Left kidney (tissue), 2 donors: Measurements from ENCODE around the gene STK32C. TPM values are rescaled to one million over a fixed set of nuclear protein-coding genes. Genes with fewer than 3 reads are reported as not detected.
"Not testable (repeated sequence)": the region's sequence is repeated elsewhere in the genome, so short reads cannot be mapped to it uniquely, and the experiment has no call there.

Source experiments
- DNase-seq: peaks from one replicate; pipeline ENCODE4 v3.0.0-alpha.2; 2013
- polyA plus RNA-seq: library from polyadenylated mRNA; unstranded; fragments of 120-200 nt; gene quantifications from one replicate; pipeline ENCODE4 v1.2.1, GENCODE V29; 2013; ENCODE audit not compliant: insufficient read length

STK32C gene
- polyA plus RNA-seq, 1 donor: 11.5 TPM

DNA sequence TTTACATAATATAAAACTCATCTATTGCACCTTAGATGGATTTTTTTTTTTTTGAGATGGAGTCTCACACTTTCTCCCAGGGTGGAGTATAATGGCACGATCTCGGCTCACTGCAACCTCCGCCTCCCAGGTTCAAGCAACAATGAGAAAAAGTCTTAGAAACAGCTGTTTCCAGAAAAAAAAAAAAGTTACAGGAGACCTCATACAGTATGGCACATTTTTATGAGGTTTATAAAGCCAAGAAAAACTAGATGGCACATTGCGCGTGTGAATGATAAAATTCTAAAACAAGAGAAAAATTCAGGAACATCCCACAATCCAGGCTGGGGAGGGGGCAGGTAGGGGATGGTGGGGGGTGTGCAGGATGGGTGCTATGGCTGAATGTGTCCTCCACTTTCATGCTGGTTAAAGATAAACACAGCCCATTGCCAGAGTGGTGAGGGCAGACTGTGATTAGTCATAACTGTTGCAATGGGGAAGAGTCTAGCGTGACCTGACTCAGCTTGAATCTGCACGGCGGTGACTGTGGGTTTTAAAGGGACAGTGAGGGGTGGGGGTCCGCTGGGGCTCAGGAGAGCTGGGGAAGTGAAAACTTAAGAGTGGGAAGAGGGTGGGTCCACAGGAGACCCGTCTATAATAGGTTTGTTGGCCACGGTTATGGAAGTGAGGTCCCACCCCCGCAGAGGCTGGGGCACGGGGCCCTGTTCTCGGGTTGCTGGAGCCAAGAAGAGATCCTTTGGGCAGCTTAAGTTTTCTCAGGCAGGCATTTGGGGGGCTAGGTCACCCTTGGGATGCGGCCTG is 12.3 kb upstream of the STK32C start:
- no peak for DNase-seq

GRCh38 chr10:132317477-132317876 is 9.7 kb upstream of the STK32C start:
- not testable (repeated sequence) for DNase-seq

- DNase-seq: no peak
These were observed 8.4 kb upstream of the STK32C start for GRCh38 chr10:132316133-132316532.

GRCh38 chr10:132314881-132315280 is 7.1 kb upstream of the STK32C start:
- DNase-seq: not testable (repeated sequence)

GRCh38 chr10:132314336-132314735 is 6.6 kb upstream of the STK32C start:
- no peak for DNase-seq

GRCh38 chr10:132313865-132314264 is 6.1 kb upstream of the STK32C start:
- DNase-seq: no peak

DNA sequence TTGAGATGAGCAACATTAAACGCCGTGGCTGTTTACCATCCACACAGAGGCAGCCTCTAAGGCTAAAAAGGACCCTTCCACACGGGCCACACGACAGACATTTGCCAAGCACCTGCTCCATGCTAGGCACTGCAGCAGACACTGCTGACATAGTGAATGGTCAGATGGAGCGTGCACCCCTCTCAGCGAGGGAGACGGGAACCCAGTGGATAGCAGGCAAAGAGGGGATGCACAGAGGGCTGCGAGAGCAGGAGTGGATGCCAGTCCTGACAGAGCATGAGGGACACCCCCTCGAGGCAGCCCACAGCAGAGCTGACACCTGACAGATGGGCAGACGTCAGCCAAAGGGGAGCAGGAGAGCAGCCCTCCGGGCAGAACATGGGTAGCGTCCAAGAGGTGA is 5.6 kb upstream of the STK32C start:
- DNase-seq: no peak

- DNase-seq: no peak
These were observed 3.7 kb upstream of the STK32C start for GRCh38 chr10:132311338-132311939.

DNA sequence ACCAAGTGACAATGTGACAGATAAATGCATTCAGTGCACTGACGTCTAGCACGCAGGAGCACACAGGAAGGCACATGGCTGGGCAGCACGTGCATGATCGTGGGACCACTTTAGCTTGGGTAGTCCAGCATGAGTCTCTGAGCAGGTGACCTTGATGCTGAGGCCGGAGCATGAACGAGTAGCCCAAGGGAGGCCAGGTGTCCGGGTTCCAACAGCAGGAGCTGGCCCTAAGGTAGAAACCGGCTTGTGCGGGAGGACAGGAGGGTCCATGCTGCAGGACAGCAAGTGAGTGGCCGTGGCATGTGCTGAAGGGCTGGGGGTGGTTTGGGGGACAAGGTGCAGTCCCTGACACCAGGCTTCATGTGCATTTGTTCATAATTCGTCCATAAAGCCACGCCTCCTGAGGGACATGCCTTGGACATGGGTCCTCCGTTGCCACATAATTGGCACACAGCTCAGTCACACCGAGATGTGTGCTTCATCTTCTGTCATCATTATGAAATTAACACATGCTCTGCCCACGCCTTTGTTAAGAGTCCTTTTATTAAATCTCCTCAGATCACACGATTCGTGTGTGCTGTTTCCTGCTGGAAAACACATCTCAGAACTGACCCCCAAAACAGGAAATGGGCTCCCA is 3.1 kb upstream of the STK32C start:
- DNase-seq: no peak

GRCh38 chr10:132309879-132310591 is 2.3 kb upstream of the STK32C start:
- no peak for DNase-seq

DNA sequence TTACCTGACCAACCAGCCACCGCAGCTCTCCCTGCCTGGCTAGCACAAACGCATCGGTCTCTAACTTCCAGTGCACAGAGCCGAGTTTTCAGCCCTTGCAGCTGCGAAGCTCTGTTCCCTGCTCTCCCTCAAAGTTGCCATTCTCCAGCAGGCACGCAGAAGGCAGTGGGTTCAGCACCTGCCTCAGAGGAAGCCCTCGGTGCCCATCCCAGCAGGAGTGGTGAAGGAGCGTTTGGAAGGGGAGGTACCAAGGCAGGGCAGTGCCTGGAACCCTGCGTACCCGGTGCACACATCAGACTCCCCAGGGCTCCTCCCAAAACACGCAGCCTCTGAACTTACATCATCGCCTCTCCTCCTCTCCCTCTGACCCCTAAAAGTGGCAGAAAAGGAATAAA is 1.7 kb upstream of the STK32C start:
- no peak for DNase-seq

GRCh38 chr10:132308587-132309470 is 1.1 kb upstream of the STK32C start:
- DNase-seq: no peak

DNA sequence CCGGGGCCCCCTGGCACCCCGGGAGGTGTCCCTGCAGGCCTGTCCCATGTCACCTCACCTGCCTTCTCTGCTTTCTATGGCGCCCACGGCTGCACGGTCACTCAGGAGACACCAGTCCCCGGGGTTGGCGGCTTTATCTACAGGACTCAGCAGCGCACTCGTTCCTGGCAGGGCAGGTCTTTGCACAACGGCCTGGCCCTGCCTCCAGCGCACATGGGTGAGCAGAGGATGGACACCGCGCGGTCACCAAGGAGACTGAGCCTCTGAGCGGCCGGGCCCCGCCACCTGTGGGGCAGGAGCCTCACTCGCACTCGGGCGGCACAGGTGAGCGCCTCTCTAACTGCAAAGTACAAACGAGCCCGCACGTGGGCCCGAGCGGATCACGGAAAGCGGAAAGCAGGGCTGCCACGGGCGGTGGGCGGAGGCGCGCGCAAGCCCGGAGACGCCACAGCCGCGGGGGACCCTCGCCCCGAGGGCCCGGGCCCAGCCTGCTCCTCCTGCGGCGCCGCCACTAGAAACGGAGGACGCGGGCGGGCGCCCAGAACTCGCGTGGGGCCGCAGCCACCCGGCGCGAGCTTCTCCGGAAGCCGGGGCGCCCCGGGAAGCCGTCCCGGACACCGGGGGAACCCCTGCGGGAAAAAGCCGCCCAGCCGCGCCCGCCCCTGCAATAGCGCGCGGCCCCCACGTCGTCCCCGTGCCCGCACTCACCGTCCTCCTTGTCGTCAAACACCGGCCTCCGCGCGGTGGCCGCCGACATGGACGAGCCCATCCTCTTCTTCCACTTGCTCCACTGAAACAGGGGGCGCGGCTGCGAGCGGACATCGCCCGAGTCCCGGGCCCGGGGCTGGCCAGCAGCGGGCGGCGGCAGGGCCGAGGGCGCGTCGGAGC is 642 bp downstream of the STK32C start:
- DNase-seq: no peak

DNA sequence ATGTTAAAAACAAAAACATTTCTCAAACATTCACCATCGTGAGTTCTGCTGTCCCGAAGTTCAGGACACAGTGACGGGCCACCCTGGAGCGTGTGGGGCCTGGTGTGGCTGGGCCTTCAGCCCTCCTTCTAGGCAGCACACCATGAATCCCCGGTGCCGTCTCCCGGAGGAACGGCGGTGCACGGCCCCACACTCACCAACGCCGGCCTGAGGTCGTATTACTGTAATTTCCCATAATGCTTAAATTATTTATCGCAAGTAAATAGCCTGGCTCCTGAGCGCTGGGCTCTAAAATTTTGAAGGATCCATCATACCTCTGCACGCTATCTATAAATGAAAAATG is 1.4 kb downstream of the STK32C start:
- DNase-seq: no peak

GRCh38 chr10:132305654-132306342 is 2.0 kb downstream of the STK32C start:
- no peak for DNase-seq

DNA sequence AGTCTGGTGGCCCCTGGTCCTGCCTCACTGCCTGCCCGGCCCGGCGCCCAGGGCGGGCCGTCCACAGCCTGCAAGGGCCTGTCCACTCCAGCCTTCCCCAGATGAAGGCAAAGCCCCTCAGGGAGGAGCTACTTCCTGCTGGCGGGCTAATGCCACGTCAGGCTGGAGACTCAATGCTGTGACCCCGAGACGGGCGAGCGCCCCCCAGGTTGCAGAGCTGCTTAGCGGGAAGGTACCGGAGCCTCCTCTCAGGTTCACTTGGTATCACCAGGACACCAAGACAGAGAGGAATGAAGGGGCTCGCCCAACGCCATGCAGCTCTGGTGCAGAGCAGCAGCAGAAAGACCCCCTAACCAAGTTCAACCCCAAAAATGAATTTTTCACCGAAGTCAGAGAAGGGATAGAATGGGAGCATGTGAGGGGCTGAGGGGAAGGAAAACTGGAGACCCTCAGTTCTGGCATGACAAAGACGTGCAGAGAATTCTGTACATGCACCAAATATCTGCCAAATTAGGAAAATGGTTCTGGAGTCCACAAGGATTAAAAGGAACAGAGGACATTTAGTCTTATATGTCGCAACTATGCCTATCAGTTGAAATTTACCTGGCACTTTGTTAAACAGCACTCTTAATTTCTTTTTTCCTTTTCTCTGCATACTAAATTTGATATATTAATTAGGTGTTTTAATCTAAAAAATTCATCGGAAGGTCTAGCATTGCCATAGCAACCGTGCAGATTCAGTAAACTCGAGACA is 2.8 kb downstream of the STK32C start:
- no peak for DNase-seq

DNA sequence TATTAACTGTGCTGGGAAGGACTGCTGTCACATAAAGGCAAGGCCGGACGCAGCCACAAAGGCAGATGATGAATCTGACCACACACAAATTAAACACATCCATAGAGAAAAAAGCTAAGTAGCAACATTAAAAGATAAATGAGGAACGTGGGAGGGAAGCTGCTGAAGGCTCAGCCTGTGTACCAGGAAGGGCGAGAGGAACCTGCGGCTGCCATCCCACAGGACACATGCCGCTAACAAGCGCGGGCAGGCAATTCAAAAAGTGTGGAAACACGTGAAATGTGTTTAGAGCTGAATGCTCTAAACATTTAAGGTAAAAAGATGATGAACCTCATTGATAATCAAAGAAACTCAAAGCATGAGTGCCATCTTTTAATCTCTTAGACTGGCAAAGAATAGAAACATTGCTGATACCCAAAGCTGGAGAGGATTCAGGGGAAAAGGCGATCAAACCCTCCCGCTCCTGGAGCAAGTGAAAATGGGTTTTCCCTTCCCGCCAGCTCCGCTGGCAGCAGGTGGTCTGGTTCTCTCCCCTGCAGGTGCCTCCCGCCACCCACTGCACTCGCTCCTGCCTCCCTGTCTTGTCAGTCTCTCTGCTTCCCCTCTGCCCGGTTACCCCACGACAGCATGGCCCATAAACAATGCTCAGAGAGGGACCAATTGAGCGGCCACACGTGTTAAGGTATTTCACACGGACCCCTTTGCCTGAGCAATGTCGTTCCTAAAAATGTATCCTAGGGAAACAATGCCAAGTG is 4.2 kb downstream of the STK32C start:
- DNase-seq: no peak
